HG03439 (cell line): Measurements from ENCODE around the gene TECR.

Source experiments
- ATAC-seq: cut with Tn5 transposase; IDR thresholded peaks from one replicate; pipeline ENCODE4 v1.9.1; 2021; ENCODE audit warnings: mild to moderate bottlenecking, moderate library complexity; ENCODE audit not compliant: unreplicated experiment

TECR gene

DNA sequence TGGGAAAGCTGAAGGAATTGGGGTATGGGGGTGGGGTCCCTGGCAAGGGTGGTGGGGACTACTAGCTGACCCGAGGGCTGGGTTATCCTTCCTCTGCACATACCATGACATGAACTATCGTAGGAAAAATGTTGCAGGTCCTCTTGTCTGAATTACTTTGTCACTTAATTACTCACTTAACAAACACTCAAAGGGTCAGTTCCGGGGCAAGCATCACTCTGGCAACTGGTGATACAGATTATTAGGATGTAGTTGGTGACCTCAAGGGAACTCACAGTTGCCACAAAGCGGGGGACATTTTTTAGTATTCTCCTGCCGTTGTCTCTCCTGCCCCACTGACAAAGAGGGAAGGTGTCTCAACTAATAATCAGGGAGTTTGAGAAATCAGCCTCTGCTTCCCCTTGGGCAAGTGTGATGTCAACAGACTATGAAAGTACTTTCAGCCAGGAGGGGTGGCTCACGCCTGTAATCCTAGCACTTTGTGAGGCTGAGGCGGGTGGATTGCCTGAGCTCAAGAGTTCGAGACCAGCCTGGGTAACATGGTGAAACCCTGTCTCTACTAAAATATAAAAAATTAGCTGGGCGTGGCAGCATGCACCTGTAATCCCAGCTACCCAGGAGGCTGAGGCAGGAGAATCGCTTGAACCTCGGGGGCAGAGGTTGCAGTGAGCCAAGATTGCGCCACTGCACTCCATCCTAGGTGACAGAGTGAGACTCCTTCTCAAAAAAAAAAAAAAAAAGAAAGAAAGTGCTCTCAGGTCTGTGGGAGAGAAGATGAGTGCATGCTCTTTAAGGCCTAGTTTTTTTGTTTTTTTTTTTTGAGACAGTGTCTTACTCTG, 21.5 kb upstream of the TECR start:
- ATAC-seq, result no peak

DNA sequence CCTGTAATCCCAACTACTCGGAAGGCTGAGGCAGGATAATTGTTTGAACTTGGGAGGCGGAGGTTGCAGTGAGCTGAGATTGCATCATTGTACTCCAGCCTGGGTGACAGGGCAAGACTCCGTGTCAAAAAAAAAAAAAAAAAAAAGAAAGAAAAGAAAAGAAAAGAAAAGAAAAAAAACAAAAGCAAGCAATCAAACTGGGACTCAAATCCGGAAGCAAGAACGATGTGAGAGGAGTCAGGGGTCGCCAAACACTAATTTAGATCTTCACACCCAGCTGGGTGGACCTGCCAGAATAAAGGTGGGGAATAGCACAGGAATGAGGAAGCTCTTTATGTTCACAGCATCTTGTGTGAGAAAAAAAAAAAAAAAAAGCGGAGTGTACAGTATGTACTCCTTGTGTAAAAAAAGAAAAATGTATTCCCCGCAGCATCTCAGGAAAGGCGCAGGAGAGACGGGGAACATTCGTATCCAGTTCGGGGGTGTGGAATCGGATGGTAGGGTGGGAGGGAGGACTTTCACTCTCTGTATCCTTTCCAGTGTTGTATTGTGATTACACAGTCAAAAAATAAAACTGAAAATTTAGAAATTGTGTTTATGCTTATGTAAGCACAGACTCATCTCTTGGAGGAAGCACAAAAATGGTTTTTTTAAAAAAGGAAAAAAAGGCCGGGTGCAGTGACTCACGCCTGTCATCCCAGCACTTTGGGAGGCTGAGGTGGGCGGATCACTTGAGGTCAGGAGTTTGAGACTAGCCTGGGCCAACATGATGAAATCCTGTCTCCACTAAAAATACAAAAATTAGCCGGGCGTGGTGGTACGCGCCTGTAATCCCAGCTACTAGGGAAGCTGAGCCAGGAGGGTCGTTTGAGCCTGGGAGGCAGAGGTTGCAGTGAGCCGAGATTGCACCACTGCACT, 18.8 kb upstream of the TECR start:
- ATAC-seq, result no peak

DNA sequence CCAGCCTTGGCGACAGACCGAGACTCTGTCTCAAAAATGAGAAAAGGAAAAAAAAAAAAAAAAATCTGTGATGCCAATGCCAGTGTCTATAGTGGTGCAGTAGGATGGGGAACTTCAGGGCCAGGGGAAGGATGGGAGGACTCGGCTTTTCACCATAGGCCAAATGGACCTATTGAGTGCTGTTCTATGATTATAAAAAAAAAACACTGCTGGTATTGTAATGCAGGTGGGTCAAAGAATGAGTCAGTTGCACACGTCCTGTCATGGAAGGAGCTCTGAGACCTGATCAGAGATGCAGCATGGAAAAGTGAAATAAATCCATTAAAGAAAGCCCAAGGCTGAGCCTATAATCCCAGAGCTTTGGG, 18.2 kb upstream of the TECR start:
- ATAC-seq, result no peak

DNA sequence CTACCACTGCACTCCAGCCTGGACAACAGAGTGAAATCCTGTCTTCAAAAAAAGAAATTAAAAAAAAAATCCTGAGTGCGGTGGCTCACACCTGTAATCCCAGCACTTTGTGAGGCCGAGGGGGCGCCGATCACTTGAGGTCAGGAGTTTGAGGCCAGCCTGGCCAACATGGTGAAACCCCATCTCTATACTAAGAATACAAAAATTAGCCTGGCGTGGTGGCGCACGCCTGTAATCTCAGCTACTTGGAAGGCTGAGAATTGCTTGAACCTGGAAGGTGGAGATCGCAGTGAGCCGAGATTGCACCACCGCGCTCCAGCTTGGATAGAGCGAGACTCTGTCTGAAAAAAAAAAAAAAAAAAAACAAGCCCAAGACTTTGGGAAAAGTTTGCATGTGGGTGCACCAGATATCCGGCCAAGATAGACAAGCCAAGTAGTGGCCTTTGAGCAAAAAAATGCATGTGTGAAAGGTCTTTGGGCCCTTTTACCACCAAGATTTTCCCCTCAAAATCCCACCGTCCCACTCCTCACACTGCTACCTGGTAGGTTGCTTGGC, 16.9 kb upstream of the TECR start:
- ATAC-seq, result no peak

DNA sequence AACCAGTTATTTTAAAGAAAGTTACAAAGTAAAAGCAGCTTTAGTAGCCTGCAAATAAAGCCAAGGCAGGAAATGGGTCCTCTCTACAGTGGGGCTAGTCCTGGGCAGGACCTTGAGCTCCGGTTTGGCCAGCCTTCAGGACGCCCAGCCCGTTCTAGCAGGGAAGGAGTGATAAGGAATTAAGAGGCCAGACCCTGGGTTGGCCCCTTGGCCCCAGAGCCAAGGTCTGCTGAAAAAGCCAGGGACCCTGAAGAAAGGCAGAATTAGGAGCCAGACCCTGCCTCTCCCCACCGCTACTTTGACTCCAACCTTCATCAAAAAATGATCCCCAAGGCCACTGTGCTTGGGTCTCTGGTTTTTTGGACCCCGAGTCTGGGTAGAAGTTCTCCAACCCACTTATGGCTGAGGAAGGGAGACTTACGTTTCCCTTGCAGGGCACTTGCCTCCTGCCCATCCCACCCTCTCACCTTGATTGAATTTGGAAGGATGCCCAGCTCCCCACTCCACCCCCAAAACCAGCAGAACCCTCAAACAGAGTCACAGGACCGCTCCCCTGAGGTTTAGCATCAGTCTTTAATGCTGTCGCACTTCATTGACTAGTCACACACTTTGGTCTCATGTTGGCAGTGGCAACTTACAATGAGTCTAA, 15.1 kb upstream of the TECR start:
- no peak for ATAC-seq

DNA sequence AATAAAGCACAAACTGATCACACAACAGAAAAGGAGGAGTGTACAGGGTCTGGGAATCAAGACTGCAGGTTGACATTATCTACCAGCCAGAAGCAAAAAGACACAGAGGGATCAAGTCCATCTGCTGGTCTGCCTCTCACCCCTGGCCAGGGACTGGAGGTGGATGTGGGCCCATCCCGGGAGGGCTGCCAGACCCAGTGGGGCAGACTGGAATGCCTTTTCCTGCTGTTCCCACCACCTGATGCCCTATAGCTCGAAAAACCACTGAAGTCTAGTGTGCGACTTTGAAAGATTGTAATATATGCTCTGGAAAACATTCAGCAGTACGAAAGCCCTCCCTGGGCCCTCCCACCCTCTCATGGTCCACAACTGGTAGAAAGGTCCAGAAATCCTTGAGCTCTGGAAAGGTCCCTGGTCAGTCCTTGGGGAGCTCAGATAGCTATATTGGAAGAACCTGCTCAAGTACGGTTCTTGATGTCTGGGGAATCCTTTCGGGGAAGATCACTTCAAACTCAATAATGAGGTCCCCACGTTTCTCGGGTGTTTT, 13.8 kb upstream of the TECR start:
- no peak for ATAC-seq

DNA sequence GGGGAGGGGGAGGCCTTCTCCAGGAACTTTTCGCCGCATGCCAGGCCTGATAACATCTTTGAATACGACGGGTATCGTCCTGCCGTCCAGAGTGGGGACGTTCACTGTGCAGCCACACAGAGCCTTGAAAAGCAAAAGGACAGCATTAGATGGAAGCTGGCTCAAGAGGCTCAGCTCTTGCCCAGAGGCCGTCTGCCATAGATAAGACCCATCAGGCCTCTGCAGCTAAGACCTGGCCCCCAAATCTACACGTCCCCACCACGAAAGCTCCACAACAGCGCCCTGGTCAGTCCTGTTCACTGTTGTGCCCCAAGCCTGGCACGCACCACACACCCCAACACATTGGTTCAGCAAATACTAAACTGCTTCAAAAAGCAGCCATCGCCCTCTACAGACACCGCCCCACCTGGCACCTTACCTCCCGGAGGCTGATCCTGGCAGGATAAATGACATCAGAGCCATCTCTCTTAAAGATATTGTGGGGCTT, 13.3 kb upstream of the TECR start:
- no peak for ATAC-seq

DNA sequence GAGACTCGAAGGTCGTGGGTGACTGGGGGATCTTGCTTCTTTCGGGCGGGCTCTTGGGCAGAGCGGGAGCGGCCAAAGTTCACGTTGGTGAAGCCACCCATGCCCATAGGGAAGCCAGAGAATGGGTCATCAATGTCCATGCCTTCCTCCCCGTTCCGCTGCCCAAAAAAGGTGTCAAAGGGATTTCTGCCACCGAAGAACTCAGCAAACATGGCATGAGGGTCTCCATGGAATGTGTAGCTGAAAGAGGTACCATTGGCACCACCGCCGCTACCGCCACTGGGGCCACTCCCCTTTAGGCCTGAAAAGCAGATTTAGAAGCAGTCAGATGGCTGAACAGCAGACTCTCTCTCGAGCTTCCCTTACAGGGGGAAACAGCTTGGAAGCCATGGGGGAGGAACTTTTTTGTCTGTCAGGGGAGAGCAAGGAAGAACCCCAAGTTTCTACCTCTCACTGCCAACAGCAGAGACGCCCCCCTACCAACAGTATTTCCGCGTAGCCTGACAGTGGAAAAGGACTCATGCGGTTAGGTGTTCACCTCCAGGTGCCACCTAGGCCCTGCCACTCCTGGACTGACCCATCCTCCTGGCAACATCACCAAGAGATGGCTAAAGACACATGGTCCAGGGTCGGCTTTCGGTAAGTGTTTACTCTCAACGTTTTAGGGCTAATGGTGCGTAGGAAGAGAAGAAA, 12.5 kb upstream of the TECR start:
- no peak for ATAC-seq

DNA sequence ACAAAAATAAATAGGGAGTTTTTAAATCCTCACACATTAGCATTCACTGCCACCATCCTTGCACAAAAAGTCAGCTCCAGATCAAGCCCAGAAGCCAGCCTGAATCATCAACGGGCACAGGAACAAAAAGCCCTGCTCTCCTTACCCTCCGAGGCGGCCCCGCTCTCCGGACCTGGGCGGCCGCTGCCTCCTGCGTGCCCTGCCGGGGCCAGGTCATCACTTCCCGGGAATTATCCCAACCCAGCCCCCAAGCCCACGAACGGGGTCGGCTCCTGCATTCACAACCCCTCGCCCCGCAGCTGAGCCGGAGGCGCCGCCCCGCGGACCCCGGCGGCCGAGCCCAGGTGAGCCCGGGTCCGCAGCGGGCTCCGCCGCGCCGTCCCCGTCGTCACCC, 12.0 kb upstream of the TECR start:
- ATAC-seq, result peak; percentile 0

DNA sequence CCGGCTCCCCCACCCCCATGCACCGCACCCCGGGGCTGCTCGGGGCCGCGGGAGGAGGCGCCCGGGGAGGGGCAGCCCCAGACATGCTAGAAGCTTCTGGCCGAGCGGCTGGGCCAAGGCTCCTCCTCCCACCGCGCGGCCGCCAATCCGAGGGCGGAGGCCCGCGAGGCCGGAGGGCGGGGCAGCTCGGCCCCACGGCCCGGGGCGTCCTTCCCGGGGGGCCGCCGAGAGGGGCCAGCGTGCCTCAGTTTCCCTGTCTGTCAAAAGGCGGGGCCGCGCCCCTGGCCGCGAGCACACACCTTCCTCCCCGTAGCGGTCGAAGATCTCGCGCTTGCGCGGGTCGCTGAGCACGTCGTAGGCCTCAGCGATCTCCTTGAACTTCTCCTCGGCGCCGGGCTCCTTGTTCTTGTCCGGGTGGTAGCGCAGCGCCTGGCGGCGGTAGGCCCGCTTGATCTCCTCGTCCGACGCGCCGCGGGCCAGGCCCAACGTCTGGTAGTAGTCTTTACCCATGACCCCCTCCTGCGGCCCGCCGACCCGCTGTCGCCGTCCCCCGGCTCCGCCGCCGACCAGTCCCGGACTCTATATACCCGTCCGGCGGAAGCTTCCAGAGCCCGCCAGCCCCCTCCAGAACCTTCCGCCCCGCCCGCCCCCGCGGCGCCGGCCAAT, 11.4 kb upstream of the TECR start, which contains the start of gene DNAJB1:
Gene DNAJB1 (minus strand): TSS at position 558 of the 666 bp plus-strand sequence. CDS start 48 bp downstream, at position 510.
- peak; percentile 66 for ATAC-seq

DNA sequence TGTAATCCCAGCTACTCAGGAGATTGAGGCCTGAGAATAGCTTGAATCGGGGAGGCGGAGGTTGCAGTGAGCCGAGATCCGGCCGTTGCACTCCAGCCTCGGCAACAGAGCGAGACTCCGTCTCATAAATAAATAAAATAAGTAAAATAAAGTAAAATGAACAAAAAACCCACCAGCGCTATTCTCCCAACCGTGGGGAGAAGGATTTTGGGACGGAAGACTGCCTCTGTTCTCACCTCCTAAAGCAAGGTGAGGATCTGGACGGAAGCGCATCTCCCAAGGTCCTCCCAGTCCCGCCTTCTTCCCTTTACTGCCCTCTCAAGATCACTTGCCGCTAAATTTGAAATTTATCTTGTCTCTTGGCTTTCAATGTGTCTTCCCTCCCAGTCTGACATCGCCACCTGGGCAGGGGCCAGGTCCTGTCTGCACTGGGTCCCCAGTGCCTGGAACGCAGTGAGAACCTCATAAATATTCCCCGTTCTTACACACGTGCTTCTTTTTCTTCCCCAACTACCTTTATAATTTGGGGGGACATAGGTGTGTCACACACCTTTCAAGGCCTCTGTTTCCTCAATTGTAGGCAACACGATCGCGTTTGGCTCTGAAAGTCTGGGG, 10.0 kb upstream of the TECR start:
- no peak for ATAC-seq

DNA sequence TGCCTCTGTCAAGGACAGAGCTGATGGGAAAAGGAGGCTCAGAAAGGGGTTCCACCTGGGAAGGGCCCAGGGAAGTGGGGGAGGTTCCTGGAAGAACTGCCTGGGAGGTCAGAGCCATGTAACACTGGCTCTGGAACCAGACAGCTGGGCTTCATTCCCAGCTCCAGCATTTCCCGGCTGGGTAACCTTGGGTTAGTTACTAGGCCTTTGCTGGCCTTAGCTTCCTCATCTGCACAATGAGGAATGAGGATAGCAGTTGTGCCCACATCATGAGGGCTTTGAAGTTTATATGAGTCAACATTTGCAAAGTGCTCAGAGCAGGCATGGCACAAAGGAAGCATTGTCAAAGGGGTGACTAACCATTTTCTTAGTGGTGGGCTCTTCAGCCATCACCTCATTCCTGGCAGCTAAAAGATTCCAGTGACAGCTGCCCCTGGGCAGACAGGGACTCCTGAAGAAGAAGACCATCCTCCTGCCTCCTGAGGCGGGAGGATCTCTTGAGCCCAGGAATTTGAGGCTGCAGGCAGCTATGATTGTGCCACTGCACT, 9.5 kb upstream of the TECR start:
- ATAC-seq, result no peak

DNA sequence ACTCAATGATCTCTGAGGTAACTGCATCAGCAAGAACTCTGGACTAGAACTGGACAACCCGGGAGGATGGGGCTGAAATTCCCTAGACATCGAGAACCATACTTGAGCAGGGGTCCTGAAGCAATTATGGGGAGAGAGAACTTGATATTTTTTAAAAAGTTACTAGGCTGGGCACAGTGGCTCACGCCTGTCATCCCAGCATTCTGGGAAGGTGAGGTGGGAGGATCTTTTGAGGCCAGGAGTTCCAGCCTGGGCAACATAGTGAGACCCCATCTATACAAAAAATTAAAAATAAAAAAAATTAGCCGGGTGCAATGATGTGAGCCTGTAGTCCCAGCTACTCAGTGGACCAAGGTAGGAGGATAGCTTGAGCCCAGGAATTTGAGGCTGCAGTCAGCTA, 8.9 kb upstream of the TECR start:
- no peak for ATAC-seq

DNA sequence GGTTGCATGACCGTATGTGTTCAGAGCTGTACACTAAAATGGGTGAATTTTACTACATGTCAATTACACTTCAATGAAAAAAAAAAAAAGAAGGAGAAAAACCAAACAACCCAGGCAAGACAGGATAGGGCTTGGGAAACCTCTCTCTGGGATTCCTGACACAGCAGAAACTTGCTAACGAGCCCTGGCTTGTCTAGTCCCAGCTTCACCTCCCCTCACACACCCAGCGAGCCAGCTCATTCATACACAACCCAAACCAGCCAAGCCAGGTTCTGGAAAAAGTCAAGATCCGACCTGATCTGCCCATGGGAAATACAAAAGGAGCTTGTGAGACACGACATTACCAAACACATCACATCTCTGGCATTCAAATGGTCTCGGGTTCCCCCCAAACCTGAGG, 3.7 kb upstream of the TECR start:
- ATAC-seq, result no peak

DNA sequence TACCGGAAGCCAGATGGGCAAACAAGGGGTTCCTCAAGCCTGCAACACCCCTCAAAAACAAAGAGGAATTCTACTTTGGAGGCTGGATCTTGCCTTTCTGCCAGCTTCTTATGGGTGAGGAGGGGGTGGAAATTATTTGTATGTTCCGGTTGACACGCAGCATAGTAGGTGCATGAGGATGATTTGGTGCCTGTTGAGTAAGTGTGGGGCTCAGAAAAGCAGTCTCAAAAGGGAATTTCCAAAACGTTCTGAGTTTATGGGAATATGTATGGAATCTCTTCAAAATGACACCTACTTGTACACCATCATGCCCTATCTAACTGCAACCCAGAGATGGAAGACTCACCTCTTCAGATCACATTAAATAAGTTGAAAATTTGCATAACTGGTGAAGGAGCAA, 3.0 kb upstream of the TECR start:
- ATAC-seq, result no peak

DNA sequence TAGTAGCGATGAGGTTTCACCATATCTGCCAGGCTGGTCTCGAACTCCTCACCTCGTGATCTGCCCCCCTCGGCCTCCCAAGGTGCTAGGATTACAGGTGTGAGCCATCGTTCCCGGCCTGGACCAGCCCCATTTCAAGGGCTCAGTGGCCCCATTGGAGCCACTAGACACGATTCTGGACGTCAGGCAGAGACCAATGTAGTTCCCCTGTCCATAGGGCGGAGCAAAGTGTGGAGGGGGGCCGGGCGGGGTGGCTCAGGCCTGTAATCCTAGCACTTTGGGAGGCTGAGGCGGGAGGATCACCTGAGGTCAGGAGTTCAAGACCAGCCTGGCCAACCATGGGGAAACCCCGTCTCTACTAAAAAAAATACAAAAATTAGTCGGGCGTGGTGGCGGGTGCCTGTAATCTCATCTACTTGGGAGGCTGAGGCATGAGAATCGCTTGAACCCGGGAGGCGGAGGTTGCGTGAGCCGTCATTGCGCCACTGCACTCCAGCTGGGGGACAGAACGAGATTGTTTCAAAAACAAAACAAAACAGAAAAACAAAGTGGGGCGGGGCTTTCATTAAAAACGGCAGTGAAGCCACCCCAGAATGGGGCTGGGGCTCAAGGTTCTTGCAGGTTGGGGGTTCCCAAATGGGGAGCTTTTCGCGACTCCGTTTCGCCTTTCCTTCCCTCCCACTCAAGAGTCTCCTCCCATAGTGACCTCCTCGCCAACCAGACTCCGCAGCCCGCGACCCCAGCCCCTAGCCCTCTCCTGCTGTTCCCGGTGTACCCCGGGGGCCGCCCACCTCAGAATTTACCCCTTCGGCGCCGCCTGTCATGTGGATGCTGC, 758 bp upstream of the TECR start:
- no peak for ATAC-seq

DNA sequence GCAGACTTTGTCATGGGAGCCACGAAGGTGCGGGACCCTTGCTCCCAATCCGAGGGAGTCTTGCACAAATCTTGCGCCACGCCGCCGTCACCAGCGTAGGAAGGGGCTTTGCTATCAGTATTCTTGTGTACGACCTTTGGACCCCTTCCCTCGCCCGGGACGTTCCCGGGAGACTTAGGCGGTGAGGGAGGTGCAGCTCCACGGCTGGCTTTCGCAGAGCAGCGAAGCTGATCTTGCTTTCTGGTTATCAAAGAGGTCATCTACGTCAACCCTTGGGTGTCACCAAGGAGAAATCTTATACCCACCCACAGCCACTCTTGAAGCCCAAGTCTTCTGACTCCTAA, 583 bp downstream of the TECR start:
- peak; percentile 0 for ATAC-seq

DNA sequence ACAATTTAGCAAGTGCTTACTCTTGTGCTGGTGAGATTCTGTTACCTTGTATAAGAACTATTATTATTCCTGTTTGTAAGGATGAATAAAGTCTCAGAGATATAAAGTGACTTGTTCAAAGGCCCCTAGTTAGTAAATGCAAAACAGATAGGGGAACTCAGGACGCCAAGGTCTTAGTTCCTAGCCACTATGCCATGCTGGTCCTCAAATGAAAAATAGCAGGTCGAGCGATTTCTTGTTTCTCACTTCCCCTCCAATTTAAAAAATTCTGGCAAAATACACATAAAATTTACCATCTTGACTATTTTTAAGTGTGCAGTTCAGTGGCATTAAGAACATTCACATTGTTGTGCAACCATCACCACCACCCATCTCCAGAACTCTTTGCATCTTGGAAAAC, 1.1 kb downstream of the TECR start:
- ATAC-seq, result no peak
